K562 (cell line): ENCODE results near the gene ZC3H10. TPM values are rescaled to one million over a fixed set of nuclear protein-coding genes. Genes with fewer than 3 reads are reported as not detected.

Experiments used
- ATF6 ChIP-seq: sonication (generic); formaldehyde crosslinking; IDR thresholded peaks from 2 replicates; pipeline ENCODE4 v1.4.0; 2020; ENCODE audit warnings: mild to moderate bottlenecking, missing genetic modification reagents
- BRF2 ChIP-seq: IDR thresholded peaks from 3 replicates; pipeline ENCODE4 v1.6.1; 2011; ENCODE audit warnings: borderline replicate concordance, mild to moderate bottlenecking; ENCODE audit not compliant: insufficient read length, insufficient read depth
- GTF2B ChIP-seq: IDR thresholded peaks from 2 replicates; pipeline ENCODE4 v1.6.1; 2011; ENCODE audit not compliant: insufficient read length; ENCODE audit errors: extremely low read depth
- POLR2AphosphoS2 ChIP-seq: IDR thresholded peaks from 2 replicates; pipeline ENCODE4 v1.6.1; 2012; ENCODE audit warnings: low read length, improper control_type of control experiment
- POLR2H ChIP-seq: IDR thresholded peaks from 2 replicates; pipeline ENCODE4 v1.6.1; 2016; ENCODE audit warnings: missing genetic modification characterization, low read depth, mild to moderate bottlenecking, control low read depth, missing compliant biosample characterization, moderate library complexity
- SMARCA5 ChIP-seq: fragments of 450-650 bp; IDR thresholded peaks from 2 replicates; pipeline ENCODE4 v1.6.1; 2016
- THAP12 ChIP-seq: fragments of 250-450 bp; sonication (Bioruptor Pico); IDR thresholded peaks from 2 replicates; pipeline ENCODE4 v1.9.0; 2021; ENCODE audit warnings: mild to moderate bottlenecking, inconsistent platforms
- U2AF2 ChIP-seq: fragments of 200-400 bp; formaldehyde crosslinking; optimal IDR thresholded peaks from 2 replicates; pipeline ENCODE3; 2017; ENCODE audit warnings: low read depth, mild to moderate bottlenecking, low read length
- ZBTB40 ChIP-seq, 2 experiments: fragments of 450-650 bp in 1 of 2; sonication (generic) in 1 of 2; formaldehyde crosslinking in 1 of 2; IDR thresholded peaks; 2 replicates each; pipeline versions ENCODE4 v1.7.1 to v1.9.0; 2016 to 2022; ENCODE audit warnings: inconsistent platforms in 1 of 2, mild to moderate bottlenecking in 1 of 2, missing genetic modification reagents in 1 of 2
- ZNF121 ChIP-seq: sonication (generic); formaldehyde crosslinking; conservative IDR thresholded peaks from 2 replicates; pipeline ENCODE4 v1.8.0; 2022; ENCODE audit warnings: missing genetic modification reagents
- ZNF212 ChIP-seq: fragments of 450-650 bp; formaldehyde crosslinking; IDR thresholded peaks from 2 replicates; pipeline ENCODE4 v1.4.0; 2020; ENCODE audit warnings: mild to moderate bottlenecking
- polyA plus RNA-seq, 8 experiments: library from polyadenylated mRNA; depleted of rRNA in 4 of 8; stranded (reverse) in 5 of 8; unstranded in 3 of 8; fragments of >200 nt; fragmentation: Nextera tagmentation in 2 of 8; fragmentation: Illumina TruSeq in 1 of 8; extraction: Ambion mirVana in 2 of 8; extraction: Trizol in 1 of 8; gene quantifications; 2 replicates each; pipeline versions ENCODE4 v1.2.1 to v1.2.3, GENCODE V29; 2011 to 2014; ENCODE audit warnings: inconsistent platforms in 1 of 8, missing spikeins in 1 of 8
- total RNA-seq, 7 experiments: library from RNA; depleted of rRNA in 6 of 7; stranded (reverse); fragments of >200 nt in 6 of 7; fragmentation: Illumina TruSeq in 2 of 7; extraction: Trizol in 2 of 7; gene quantifications; 2 replicates each; pipeline versions ENCODE4 v1.2.1 to v1.2.3, GENCODE V29; 2011 to 2021; ENCODE audit warnings: low replicate concordance in 1 of 7

ZC3H10 gene
- total and polyA plus RNA-seq, 9 of the 15 experiments (the other 6 are each of a cell fraction or from before 2014, with no cell fraction given): 0.31 to 4.1 (median 1.6) TPM

- TF ChIP-seq THAP12 (no peak; the same call in 1 of the 2 replicates), U2AF2 (no peak), ZNF212 (CRISPR knock-in tag) (no peak), POLR2H (peak; percentile 93), ATF6 (peak; percentile 92), GTF2B (no peak), SMARCA5 (no peak), ZBTB40 (IDR thresholded peaks at IDR 0.05) (no peak), ZBTB40 (CRISPR knock-in tag; IDR thresholded peaks at IDR 0.05) (peak; percentile 48; the same call in 1 of the 2 replicates), BRF2 (no peak), ZNF121 (no peak), POLR2AphosphoS2 (no peak)
These were observed 13.8 kb upstream of the ZC3H10 start, which contains the start of gene PA2G4 (continued) for GRCh38 chr12:56104109-56104814.
